Activated CD4-positive, CD25-positive, alpha-beta regulatory T cell treated with anti-CD3 and anti-CD28 coated beads, Interleukin-2, amount 50 U/mL, for 24 hours (primary cell): Measurements from ENCODE around the gene ATG2A.
A peak's percentile ranks its signal among the peaks of the same experiment; 100 is the strongest.

ENCODE experiments used
- ATAC-seq, 2 donors: fragments of 150-1000 bp; cut with Tn5 transposase; one replicate each; pipeline ENCODE4 v1.10.0; 2021; ENCODE audit warnings: mild to moderate bottlenecking in 1 of 2, moderate library complexity in 1 of 2

The ATG2A gene

DNA sequence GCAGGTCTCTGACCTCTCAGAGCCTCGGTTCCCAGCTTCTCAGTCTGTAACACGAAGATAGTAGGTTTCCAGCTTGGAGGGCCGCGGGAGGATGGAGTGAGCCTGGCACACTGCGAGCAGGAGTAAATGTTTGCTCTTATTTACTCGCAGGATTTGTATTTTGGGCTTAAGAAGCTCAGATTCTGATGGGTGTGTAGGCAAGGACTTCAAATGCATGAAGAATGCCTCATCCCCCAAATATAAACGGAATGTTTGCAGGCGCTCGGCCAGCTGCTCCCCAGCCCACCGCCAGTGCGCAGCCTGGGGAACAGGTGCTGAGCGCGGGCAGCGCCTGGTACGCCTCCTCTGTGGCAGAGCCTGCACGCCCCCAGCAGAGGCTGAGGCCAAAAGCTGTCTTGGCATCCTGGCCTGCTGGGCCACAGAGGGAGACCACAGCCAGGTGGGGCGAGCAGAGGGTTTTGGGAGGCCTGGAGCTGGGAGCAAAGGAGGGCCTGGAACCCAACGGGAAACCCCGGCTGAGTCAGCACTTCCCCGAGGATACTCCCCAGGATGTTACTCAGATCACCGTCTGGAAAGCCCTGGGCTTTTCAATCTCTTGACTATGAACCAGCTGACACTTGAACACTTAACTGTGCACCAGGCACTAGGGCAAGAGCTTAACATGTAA lies 48.0 kb downstream of the ATG2A start:
- ATAC-seq = peak in 1 of 2 donors; percentile 16

DNA sequence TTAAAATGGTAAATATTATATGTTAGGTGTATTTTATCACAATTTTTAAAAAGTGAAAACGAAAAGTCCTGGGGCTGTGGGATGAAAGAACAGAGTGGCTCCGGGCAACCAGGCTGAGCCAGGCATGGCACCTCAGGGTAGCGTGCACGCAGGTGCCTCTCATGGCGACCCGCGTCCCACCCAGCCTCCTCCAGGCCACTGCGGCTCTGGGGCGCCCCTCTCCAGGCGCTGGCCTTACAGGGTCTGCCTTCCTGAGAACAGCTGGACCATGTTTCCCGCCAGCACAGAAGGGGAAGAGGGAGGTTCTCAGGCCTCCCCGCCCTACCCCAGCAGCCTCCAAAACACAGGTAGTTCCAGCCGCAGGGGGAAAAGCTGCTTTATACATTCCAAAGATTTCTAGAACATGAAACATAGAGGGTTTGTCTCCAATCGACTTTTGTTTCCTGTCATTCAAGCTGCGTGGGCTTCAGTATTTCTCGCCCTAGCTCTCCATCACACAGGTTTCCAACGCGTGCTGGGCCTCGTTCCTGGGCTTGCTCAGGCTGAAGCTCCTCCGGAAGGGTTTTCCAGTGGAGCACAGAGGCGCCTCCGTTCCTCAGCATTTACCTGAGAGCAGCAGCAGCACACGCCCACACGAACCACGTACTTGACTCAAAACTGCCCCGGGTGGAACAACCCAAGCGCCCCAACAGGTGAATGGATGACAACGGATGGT lies 49.1 kb downstream of the ATG2A start:
- no peak for ATAC-seq

DNA sequence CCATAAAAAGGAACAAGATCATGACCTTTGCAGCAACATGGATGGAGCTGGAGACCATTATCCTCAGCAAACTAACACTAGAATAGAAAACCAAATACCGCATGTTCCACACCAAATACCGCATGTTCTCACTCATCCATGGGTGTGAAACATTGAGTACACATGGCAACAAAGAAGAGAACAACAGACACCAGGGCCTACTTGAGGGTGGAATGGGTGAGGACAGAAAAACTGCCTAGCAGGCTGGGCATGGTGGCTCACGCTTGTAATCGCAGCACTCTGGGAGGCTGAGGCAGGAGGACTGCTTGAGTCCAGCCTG lies 50.9 kb downstream of the ATG2A start:
- ATAC-seq = no peak

DNA sequence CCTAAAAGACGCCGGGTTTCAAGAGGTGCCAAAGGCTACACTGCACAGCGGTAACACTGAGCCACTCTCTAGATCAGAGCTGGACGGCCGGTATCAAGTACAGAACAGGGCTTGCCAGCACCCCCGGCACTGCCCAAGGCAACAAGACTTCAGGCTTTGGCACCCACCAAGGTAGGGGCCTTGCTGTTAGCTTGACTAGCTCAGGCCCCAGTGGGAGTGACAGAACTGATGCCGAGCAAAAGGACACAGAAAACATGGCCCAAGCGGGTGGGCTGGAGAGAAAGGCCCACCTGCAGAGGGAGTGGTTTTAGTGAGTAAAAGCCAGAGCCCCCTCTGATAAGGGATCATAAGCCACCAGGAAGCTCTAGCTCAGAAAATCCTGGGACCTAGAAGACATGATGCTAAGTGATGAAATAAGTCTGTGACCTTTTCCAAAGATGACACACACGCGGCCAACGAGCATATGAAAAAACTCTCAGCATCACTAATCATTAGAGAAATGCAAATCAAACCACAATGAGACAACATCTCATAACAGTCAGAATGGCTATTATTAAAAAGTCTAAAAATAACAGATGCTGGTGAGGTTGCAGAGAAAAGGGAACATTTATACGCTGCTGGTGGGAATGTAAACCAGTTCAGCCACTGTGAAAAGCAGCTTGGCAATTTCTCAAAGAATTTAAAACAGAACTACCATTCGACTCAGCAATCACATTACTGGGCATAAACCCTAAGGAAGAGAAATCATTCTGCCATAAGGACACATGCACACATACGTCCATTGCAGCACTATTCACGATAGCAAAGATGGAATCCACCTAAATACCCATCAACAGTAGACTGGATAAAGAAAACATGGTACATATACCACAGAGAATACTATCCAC lies 51.5 kb downstream of the ATG2A start:
- peak; percentile 58 to 64 for ATAC-seq

DNA sequence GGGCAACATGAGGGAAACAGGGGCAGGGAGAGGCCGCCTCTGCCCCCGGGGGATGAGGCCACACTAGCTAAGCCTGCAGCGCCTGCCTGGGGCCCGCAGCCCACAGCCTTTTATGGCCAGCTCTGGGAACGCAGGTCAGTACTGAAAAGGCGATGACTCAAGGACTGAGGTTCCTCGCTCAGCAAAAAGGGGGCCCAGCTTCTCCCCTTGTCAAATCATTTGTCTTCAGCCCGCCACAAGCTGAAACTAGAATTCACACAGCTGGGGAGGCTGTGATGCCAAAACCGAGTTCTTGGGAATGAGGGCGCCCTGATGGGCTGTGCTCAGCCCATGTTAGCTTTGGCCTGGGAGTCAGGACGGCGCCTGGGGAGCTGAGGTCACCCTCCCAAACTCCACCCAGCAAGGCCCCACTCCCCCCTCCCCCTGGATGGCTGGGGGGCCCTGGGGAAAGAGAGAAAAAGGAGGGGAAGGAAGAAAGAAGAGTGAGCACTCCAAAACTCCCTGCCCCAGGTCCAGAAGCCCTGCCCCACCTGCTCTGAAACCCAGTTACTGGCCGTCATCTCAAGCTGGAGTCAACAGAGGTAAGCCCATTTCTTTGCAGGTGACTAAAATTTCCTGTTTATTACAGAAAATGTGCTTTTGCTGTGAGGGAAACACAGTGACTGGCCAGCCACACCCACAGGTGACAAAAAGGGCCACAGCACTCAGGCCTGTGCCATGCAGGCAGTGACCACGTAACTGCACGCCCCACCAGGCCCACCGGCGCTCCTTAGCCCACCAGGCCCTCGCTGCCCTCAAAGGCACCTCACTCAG lies 52.3 kb downstream of the ATG2A start:
- ATAC-seq = peak; percentile 31 to 36

DNA sequence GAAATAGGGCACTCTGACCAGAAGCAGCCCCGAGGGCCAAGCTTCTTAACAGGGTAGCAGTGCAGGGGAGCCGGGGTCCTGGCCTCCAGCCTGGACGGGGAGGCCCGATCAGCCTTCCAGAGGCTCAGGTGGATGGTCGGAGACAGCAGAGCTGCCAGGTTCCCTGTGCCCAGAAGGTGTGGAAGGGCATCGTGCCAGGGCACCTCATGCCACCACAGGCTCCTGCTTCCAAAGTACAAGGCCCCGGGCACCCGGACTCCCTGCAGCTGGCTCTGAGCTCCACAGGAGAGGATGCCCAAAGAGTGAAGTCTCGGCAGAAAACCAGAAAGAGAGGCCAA lies 52.9 kb downstream of the ATG2A start:
- no peak for ATAC-seq

DNA sequence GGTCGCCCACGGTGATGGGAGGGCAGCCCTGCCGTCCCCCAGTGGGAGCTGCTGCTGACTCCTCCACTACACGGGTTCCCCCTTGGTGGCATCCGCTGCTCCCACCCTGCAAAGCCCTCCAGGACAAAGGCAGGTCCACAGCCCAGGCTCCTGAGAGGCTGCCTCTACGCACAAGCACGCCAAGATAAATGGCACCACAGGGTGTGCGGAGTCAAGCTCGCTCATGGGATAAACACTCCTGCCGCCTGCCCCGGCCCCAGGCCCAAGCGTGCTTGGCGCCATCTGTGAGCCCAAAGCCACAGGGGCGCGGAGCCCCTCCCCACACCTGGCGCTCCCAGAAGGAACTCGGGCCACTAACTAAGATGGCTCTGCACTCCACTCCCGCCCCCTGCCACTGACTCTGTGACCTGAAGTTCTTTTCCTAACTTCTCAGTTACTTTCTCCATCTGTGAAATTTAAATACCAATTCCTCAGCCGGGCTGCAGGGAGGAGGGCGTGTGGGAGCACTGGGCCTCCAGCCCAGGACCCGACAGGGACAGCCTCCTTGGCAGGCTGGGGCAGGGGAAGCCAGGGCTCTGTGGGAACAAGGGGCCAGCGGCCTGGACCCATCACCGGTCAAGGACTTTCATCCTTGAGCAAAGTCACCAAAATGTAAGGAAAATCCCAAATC lies 53.5 kb downstream of the ATG2A start:
- ATAC-seq = no peak

DNA sequence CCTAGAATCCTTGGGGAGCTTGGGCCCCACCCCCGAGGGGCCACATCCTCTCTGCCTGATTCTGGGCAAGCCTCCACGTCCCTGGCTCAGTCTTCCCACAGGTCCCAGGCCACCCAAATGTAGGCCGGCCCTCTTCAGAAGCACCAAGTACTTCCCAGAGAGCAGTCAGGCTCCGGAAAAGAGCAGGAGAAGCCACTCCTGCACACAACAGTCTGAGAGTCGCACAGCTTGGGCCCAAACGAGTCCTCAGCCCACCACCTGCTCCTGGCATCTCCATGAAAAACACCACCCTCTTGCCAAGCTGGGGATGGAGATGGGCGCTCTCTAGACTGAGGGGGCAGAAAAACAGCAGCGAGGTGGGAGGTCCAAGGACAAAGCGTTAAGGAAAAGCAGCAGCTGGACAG lies 54.0 kb downstream of the ATG2A start:
- no peak for ATAC-seq

DNA sequence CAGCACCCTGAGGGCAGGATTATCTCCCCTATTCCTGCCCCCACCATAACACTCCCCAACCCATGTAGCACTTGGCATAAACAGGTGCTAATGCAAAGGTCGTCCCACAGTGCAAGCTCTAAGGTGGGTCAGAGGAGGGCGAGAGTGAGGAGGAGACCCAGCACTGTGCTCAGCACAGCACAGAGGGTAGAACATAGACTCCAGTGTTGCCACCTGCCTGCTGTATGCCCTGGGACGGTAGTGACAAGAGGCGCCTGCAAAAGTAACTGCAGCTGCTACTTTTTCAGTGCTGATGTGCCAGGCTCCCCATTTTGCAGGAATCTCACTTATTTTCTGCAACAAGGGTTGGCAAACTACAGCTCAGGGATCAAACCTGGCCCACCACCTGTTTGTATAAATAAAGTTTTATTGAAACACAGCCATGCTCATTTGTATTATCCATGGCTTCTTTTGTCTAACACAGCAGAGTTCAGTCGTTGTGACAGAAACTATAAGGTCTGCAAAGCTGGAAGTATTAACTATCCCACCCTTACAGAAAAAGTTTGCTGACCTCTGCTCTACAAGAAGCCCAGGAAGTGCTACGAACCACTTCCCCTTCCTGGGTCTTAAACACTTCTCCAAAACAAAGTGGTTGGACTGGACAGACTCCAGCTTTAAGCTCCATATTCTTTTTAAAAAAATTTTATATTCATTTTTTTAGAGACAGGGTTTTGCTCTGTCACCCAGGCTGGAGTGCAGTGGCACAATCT lies 55.6 kb downstream of the ATG2A start:
- ATAC-seq = no peak

DNA sequence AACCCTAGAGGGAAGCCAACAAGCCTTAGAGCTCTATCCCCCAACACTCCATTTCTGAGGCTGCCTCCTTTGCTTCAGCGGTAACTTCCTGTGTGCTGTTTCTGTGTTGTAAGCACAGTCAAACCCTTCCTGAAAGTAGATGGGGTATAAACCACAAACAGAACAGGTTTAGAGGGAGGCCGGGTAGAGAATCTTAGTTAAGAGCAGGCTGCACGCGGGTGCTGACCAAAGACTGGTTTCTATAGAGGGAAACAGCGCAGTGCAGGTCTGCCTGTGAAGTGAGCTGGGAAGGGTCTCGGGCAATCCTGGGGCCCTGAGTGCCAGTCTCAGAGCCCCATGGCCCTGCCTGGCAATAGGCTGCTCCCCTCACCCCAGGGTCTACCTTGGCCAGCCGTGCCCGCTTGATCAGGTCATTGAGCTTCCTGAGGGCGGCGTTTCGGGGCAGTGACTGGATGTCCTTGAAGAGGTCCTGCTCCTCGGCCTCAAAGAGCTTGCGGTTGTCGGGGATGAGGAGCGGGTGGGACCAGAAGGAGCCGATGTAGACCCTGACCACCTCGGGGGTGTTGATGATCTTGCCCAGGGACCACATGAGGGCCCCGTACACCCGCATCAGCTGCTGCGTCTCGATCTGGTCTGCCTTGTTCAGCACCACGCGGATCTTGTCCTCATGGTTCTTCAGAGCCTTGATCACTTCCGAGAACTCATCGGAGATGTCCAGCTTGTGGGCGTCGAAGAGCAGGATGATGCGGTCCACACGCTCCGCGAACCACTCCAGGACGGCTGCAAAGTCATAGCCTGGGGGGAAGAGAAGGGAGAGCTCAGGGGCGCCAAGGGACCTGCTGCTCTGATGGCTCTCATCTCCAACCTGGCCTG lies 57.2 kb downstream of the ATG2A start:
- peak; percentile 80 to 81 for ATAC-seq

DNA sequence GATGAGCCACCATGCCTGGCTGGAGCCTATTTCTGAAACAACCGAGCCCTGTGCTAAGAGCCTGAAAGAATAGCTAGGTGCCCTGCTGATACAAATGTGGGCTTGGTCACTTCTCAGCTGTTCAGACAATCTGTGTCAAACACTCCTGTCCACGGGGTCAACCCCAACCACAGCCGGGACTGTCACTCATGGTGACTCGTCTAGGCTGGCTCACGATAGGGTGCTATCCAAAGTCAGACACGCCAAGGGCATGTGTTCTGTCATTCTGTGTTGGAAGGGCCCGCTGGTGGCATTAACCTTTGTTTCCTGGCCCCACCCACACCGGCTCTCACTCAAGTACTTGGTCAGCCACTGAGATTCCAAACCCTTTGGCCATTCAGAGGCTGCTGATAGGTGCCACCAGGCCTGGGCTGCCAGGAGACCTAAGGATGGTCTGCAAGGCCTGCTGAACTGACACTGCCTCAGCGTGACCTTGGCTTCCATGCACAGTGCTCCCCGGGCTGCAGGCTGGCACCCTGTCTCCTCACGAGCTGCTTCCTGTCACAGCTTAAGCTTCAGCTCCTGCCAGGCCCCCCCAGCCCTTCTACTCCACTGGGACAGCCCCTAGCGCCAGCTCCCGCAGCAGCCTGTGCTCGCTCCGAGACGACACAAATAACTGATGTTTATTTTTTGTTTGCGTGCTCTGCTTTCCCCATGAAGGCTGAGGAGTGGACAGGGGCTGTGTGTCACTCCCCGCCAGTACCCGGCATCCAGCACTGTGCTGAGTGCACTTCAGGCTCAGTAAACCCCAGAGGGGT lies 58.3 kb downstream of the ATG2A start:
- peak; percentile 27 to 36 for ATAC-seq

DNA sequence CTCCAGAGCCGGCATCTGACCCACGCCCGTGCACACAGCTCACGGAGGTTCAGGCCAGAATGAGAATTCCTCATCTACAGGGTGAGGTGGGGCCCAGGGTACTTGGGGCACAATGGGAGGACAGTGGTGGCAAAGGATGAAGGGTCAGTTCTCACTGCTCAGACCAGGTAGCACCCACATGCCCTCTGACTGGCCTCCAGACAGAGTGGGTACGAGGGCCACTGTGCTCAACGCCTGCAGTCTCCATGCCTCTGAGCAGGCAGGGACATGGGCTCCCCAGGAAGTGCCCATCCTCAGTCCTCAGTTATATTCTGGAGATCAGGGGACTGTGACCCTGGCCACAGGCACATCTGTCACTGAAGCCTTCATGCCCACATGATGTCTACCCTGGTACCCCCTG lies 59.5 kb downstream of the ATG2A start:
- ATAC-seq = no peak

DNA sequence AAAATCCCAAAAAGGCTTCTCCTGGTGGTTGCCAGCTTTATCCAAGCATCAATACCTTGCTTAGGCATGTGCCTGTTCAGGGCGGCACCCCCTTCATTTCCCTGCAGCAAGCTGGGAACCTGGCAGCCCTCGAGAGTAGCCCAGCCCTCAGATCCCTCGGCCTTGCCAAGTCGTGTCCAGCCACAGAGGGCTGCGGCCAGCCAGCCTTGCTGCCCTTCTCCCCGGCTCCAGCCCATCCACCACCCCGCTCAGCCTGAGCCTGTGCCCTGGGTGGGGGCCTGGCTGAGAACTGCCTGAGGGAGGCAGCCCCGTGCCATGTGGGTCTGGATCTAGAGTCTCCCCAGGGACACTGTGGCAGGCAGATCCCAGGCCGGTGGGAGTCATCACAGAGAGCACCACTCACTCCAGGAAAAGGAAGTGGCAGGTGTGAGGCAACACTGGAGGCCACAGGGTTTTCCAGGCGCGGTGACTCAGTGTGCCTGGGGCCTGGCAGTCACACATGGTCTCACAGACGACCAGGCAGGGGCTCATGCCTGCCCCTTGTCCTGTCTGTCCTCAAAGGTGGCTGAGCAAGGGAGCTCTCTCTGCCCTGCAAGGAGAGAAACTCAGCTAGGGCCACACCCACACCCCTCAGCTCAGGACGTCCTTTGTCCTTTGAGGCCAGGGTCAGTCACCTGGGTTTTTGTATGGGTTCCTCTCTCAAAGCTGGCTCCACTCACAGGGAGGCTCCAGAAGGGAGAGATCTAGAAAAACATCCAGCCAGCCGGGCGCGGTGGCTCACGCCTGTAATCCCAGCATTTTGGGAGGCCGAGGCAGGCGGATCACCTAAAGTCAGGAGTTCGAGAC lies 60.4 kb downstream of the ATG2A start:
- ATAC-seq = peak; percentile 4 to 15

DNA sequence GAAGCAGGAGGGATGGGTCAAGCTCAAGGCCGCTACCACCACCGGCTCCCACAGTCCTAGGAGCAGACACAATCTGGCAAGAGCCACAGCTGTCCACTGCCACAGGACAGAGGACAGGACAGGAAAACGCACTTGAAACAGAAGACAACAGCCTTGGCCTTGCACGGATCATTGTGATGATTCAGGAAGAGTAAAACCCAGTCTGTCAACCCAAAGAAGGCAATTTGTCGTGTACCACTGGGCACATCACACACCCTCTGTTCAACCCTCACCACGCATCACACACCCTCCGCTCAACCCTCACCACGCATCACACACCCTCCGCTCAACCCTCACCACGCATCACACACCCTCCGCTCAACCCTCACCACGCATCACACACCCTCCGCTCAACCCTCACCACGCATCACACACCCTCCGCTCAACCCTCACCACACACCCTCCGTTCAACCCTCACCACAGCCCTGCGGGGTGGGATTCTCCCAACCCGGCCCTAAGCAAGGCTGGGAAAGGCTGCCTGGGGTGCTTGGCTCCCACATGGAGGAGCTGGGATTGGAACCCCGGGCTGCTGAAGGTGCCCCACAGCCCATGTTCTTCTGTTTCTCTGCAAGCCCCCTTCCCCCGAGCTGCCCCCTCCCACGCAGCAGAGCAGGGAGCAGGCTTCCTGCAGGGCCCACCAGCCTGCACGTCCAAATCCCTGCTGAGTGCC lies 61.3 kb downstream of the ATG2A start:
- no peak for ATAC-seq

DNA sequence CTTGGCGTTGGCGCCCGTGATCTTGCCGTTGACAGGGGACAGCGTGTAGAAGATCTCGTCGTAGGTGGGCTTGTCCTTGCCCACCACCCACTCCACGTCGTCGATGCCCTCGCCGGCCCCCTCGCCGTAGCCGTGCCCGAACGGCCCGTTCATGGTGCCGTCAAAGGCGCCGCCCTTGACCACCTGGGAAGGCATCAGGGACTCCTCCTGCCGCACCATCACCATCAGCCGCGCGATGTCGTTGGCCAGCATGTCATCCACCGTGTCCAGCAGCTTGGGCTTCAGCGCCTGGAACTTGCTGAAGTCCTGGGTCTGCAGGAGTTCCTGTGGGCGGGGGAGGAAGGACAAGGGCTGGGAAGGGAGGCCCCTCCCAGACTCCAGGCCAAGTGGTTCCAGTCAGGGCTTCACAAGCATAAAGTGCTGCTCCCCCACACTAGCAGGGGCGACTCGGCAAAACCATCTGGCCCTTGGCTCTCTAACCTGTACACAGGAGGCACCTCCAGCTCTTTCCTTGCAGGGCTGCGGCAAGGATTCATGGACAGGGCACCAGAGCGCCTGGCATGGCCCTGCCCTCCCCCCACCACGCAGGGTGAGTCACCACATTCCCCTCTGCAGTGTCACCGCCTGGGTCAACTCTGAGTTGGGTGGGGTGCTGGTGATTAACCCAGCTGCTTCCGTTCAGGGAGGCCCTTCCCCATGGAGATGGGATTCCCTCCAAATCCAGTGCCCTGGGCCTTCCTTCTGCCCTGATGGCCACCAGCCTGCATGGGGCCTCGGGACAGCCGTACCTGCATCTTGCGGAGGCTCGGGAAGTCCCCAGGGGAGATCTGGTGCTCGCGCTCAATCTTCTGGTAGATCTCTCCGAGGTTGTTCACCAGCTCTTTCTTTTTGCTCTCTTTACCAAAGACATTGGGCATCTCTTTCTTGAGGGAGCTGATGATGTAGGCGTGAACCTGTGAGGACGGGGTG lies 62.2 kb downstream of the ATG2A start:
- ATAC-seq = peak; percentile 8 to 14

DNA sequence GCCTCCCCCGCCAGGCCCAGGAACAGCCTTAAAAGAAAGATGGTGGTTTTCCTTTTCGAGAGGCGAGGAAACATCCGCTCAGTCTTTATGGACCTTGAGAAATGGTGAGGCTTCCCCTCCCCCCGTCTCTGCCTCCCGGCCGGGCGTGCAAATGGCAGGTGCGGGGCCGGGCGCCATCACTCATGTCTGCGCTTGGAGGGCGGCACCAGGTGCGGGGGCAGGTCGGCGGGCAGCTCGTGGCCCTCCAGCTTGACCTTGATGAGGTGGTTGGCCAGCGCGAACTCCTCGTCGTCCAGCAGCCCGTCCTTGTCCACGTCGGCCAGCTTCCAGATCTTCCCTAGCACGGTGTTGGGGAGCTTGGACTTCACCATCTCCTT lies 62.9 kb downstream of the ATG2A start:
- no peak for ATAC-seq

DNA sequence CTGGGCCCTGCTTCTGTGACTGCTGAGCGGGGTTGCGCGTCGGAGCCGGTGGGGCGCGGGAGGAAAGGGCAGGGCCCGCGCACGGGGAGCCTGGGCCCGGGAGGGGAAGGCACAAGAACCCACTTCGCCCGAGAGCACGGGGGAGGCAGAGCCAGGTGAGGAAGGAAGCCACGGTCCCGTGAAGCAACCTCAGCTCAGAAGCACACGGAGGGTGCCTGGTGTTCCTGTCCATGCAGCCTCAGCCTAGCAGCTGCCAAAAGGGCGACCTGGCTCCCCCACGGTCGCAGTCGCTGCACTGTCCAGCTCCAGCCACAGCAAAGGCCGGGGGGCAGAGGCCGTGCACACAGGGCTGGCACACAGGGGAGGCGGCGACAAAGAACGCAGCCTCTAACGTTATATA lies 63.3 kb downstream of the ATG2A start:
- ATAC-seq = no peak
